HL-60 (cell line): ENCODE measurements around the gene RTCB.

Experiments
- DNase-seq, 2 experiments: peaks; one replicate each; pipeline ENCODE4 v3.0.0-alpha.2; 2010 to 2020; ENCODE audit warnings: low read depth in 1 of 2, low spot score in 1 of 2
- H3K27ac ChIP-seq: fragments of 250-450 bp; sonication (Bioruptor Pico); replicated peaks from 2 replicates; pipeline ENCODE4 v1.5.1; 2020; ENCODE audit warnings: mild to moderate bottlenecking, moderate library complexity
- H3K27me3 ChIP-seq: fragments of 250-450 bp; sonication (Bioruptor Pico); 2 replicates; pipeline ENCODE4 v1.5.1; 2021; ENCODE audit warnings: mild to moderate bottlenecking, moderate library complexity; ENCODE audit not compliant: insufficient read depth, poor library complexity, severe bottlenecking
- H3K4me3 ChIP-seq: replicated peaks from 2 replicates; pipeline ENCODE4 v1.5.1; 2011; ENCODE audit warnings: mild to moderate bottlenecking, control low read depth, low read length; ENCODE audit not compliant: insufficient read depth
- CTCF ChIP-seq: IDR thresholded peaks from one replicate; pipeline ENCODE4 v1.5.1; 2011; ENCODE audit warnings: low read length, control low read depth, inconsistent platforms; ENCODE audit not compliant: insufficient read depth
- GABPA ChIP-seq: IDR thresholded peaks from 2 replicates; pipeline ENCODE4 v1.6.1; 2012; ENCODE audit warnings: low read depth
- POLR2AphosphoS5 ChIP-seq: IDR thresholded peaks from 2 replicates; pipeline ENCODE4 v1.6.1; 2012; ENCODE audit warnings: low read depth
- REST ChIP-seq: IDR thresholded peaks from 2 replicates; pipeline ENCODE4 v1.6.1; 2012; ENCODE audit warnings: low read depth; ENCODE audit not compliant: insufficient replicate concordance
- SPI1 ChIP-seq: IDR thresholded peaks from 2 replicates; pipeline ENCODE4 v1.6.1; 2012; ENCODE audit warnings: low read depth, mild to moderate bottlenecking, borderline replicate concordance

RTCB gene

GRCh38 chr22:32338757-32339156 lies 73.3 kb downstream of the RTCB start:
- peaks cover 19% of the 10 kb centered on the region for H3K27me3 ChIP-seq
- no peak overlapping the region for H3K4me3 ChIP-seq
- no peak overlapping the region for H3K27ac ChIP-seq
- TF ChIP-seq GABPA (no peak), SPI1 (no peak), CTCF (no peak), POLR2AphosphoS5 (no peak), REST (no peak)
- DNase-seq, result no peak
